GM12865 (cell line): Measurements from ENCODE around the gene MED6.
A peak's percentile ranks its signal among the peaks of the same experiment; 100 is the strongest.

Experiments used
- DNase-seq: peaks from one replicate; pipeline ENCODE4 v3.0.0; 2010; ENCODE audit warnings: low read depth
- H3K4me3 ChIP-seq: 2 replicates; pipeline ENCODE4 v1.5.1; 2011; ENCODE audit warnings: mild to moderate bottlenecking, low read depth, low read length, control low read depth
- TF ChIP-seq, protein P1 (sequence below): IDR thresholded peaks from 2 replicates; pipeline ENCODE4 v1.5.1; 2011; ENCODE audit warnings: low read length, control low read depth, low read depth, inconsistent platforms; ENCODE audit not compliant: insufficient read depth; ENCODE audit errors: missing control alignments

The MED6 gene

DNA sequence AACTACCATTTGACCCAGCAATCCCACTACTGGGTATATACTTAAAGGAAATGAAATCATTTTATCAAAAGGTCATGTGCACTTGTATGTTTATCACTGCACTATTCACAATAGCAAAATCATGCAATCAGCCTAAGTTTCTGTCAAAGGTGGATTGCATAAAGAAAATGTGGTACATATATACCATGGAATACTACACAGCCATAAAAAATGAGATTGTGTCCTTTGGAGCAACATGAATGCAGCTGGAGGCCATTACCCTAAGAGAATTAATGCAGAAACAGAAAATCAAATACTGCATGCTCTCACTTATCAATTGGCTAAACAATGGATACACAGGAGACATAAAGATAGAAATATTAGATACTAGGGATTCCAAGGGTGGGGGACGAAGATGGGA, 27.4 kb downstream of the MED6 start:
- TF ChIP-seq, protein P1, sequence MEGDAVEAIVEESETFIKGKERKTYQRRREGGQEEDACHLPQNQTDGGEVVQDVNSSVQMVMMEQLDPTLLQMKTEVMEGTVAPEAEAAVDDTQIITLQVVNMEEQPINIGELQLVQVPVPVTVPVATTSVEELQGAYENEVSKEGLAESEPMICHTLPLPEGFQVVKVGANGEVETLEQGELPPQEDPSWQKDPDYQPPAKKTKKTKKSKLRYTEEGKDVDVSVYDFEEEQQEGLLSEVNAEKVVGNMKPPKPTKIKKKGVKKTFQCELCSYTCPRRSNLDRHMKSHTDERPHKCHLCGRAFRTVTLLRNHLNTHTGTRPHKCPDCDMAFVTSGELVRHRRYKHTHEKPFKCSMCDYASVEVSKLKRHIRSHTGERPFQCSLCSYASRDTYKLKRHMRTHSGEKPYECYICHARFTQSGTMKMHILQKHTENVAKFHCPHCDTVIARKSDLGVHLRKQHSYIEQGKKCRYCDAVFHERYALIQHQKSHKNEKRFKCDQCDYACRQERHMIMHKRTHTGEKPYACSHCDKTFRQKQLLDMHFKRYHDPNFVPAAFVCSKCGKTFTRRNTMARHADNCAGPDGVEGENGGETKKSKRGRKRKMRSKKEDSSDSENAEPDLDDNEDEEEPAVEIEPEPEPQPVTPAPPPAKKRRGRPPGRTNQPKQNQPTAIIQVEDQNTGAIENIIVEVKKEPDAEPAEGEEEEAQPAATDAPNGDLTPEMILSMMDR: no peak
- DNase-seq: no peak
- H3K4me3 ChIP-seq: no peak overlapping the region

DNA sequence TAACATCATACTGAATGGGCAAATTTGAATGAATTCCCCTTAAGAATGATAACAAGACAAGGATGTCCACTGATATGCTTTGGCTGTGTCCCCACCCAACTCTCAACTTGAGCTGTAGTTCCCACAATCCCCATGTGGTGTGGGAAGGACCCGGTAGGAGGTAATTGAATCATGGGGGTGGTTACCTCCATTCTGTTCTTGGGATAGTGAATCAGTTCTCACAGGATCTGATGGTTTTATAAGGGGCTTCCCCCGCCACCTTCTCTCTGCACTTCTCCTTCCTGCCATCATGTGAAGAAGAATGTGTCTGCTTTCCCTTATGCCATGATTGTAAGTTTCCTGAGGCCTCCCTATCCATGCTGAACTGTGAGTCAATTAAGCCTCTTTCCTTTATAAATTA, 29.3 kb downstream of the MED6 start:
- DNase-seq: no peak
- TF ChIP-seq, protein P1: no peak
- H3K4me3 ChIP-seq: no peak overlapping the region

DNA sequence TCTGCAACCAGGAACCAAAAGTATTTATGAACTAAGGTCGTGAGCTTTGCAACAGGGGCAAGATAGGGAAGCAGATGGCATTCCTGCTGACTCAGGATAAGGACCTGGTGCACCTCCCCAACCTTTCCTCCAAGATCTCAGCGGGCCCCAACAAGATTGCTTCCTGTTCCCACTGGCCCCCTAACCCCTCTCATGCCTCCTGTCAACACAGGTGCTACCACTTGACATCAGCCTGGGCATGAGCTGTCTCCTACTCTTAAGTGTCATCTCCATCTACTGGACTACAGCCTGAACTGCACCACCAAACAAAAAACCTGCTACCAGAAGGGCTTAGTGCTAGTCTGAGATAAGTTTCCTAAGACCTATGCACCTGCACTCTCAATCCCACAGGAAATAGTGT, 32.7 kb downstream of the MED6 start:
- peak; percentile 64 for DNase-seq
- no peak overlapping the region for H3K4me3 ChIP-seq
- TF ChIP-seq, protein P1: peak; percentile 55

DNA sequence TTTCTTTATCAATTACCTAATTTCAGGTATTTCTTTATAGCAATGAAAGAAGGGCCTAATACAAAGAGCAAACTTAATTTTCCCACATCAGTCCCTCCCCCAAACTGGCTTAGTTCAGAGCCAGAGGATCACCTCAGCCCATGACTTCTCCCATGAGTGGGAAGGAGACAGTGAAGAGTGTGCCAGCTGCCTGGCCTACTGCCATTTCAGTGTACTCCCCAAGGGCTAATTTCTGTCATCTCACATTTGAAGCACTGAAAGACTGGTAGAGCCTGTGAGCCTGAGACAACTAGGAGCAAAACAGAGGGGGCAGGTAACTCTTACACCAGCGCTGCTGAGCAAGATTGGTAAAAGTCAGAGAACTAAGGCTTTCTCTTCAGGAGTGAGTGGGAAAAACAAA, 36.6 kb downstream of the MED6 start:
- TF ChIP-seq, protein P1: no peak
- H3K4me3 ChIP-seq: no peak overlapping the region
- no peak for DNase-seq

DNA sequence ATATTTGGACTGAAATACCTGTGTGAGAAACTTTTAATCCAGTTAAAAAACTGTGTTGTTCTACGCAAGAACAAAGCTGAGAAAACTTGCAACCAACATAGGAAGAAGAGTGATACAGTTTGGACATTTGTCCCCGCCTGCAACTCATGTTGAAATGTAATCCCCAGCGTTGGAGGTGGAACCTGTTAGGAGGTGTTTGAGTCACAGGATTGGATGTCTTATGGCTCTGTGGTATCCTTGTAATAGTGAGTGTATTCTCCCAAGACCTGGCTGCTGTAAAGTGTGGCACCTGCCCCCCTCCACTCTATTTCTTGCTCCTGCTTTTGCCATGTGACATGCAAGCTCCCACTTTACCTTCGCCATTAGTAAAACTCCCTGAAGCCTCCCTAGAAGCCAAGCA, 37.0 kb downstream of the MED6 start:
- DNase-seq: no peak
- no peak overlapping the region for H3K4me3 ChIP-seq
- TF ChIP-seq, protein P1: no peak

DNA sequence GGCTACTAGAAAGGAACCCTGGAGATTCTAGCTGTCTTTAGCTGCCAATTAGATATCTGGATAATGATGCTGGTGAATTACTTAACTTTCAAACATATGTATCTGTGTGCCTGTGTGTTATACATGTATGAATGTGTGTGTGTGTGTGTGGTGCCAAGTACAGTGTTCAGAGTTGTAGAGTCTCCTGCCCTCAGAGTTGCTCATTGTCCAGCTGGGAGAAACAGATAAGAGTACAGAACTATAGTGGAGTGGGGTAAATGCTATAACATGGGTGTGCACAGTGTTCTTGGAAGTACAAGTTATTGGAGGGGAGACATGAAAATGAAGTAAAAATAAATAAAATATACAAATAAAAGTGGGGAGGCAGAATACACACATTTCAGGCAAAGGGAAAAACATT, 42.1 kb downstream of the MED6 start:
- DNase-seq: no peak
- H3K4me3 ChIP-seq: no peak overlapping the region
- TF ChIP-seq, protein P1: no peak

DNA sequence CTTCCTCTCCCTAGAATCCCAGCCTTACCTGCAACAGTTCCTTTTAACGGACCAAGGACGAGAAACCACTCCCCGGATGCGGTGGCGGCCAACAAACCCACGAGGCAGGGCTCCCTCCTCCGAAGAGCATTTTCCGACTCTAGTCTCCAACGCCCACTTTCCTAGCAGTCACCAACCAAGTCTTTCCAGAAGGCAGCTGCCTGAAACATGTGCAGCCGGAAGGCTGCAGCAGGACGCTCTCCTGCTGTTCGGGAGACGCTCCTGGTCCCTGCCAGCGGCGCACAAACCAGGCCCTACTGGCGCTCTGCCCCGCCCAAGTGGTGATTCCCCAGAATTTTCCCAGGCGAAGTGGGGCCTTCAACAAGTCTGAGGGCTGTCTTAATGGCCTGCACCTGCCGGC, 44.6 kb downstream of the MED6 start:
- H3K4me3 ChIP-seq: no peak overlapping the region
- no peak for DNase-seq
- TF ChIP-seq, protein P1: no peak
